ENCODE data around the gene KRT78. TPM values are rescaled to one million over a fixed set of nuclear protein-coding genes. Genes with fewer than 3 reads are reported as not detected.
A peak's percentile ranks its signal among the peaks of the same experiment; 100 is the strongest.

KRT78 gene
- polyA plus RNA-seq, 6 donors from 2014 or later = not detected

DNA sequence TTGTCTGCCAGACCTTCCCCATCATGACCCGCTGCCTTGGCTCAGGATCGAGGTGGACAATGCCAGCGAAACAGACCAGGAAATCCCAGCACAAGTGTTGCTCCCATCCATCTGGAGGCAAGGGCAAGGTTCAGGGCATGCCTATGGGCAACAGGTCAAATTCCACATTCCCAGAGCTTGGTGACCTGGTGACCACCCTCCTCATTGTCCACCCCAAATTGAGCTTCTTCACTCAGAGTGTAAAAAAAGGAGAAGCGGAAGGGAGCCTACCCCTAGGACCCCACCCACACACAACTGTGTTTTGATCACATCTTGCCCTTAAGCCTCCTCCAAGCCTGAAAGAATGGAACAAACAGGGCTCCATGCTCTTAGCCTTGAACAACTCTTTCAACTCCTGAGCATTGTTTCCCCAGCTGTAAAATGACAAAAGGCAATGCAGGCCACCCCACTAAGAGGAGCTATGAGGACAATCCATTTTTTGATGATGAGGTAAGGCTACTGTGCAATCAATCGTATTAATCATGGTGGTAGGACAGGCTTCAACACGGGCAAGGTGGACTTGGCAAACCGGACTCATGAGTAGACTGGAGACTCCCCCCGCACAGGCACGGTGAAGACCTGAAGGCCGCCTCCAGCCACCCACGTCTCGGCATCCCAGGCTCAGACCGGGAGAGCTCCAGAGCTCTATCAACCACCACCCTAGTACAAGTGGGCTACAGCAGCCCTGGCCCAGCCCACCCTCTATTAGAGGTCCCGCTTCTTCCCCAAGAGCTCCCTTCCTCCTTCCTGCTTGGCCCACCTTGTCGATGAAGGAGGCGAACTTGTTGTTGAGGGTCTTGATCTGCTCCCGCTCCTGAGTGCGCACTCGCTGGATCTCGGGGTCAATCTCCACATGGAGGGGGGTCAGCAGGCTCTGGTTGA, 15.5 kb downstream of the KRT78 start:
- Mint-ChIP-seq H3K4me1 (no peaks in the 10 kb centered on the region), H3K36me3 (no peaks in the 10 kb centered on the region), H3K27me3 (peaks cover under 1 to 43% (median 28%) of the 10 kb centered on the region in 3 donors), H3K27ac (no peak overlapping the region), H3K4me3 (no peak overlapping the region), H3K9me3 (peaks cover 0 to 2% (median 0%) of the 10 kb centered on the region in 7 donors)
- DNase-seq (no peak), ATAC-seq (ENCODE audit: low read depth in 2 of 2) (no peak)

DNA sequence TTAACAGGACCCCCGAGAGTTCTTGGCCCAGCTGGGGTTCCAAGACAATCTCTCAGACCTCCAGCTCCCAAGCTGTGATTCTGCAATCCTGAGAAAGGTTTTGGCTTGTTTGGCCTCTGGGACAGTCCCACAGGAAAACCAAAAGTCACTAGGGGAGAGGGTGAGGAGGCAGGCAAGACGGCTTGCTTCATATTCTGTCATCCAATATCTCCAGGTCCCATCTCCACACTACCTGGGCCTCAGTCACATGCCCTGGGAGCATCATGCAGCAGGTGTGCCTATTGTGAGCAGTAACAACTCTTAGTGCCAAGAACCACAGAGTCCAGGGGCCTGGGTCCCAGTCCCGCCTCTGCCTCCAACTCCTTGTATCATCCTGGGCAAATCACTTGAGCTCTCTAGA, 16.3 kb downstream of the KRT78 start:
- DNase-seq = no peak
- no peak overlapping the region for H3K27ac Mint-ChIP-seq

DNA sequence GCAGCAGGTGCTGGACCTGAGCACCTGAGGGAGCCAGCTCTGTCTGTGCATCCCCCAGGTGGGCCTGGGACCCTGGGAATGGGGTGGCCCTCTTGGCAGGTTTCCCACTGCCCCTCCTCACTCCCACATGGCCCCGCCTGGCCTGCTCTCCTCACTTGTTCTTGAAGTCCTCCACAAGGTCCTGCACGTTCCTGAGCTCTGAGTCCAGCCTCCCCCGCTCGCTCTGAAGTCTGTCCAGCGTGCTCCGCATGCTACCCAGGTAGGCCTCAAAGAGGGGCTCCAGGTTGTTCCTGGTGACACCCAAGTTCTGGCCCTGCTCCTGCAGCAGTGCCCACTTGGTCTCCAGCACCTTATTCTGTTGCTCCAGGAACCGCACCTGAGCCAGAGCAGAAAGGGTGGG, 17.5 kb downstream of the KRT78 start:
- no peak for DNase-seq
- Mint-ChIP-seq H3K27me3 (peaks cover 13 to 37% (median 22%) of the 10 kb centered on the region in 3 donors), H3K4me3 (no peak overlapping the region), H3K9me3 (no peaks in the 10 kb centered on the region), H3K4me1 (no peaks in the 10 kb centered on the region), H3K36me3 (no peaks in the 10 kb centered on the region), H3K27ac (no peak overlapping the region)
- no peak for ATAC-seq (ENCODE audit: low read depth in 2 of 2)

More for the DNA sequence above, 16.3 kb downstream of the KRT78 start:
- Mint-ChIP-seq H3K9me3 (no peaks in the 10 kb centered on the region), H3K36me3 (no peaks in the 10 kb centered on the region), H3K27me3 (peaks cover 4 to 37% (median 24%) of the 10 kb centered on the region in 3 donors), H3K4me1 (no peaks in the 10 kb centered on the region), H3K4me3 (no peak overlapping the region)
- ATAC-seq (ENCODE audit: low read depth in 2 of 2) = no peak

DNA sequence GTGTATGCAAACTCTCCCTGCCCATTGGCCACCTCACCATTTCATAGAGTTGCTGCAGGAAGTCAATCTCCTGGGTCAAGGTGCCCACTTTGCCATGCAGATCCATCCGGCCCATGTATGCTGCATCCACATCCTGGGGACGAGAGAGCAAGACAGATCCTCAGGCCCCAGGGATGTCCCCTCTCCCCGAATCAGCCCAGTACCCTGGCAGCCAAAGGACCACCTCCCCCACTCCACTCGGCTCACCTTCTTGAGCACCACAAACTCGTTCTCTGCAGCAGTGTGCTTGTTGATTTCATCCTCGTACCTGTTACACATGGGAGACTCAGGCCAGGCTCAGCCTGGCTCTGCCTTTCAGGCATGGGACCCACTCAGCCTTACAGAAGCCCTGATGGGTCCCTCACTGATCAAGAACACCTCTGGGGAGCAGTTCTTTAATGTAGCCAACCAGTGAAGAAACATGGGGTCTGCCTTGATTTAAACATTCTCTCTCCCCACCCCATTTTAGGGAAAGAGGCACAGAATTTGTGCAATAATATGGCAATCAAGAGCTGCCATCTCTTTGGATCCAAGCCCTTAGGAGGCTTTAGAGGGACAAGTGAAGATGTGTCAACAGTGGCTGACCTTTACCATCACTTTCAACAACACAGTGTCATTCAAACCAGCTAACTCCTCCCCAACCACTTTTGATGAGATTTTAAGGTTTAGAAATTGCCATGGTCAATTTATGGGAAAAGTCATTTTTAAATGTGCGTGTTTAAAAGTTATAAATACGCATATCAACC, 18.6 kb downstream of the KRT78 start:
- H3K36me3 Mint-ChIP-seq = no peaks in the 10 kb centered on the region
- no peak overlapping the region for H3K27ac Mint-ChIP-seq
- H3K4me3 Mint-ChIP-seq = no peak overlapping the region
- no peaks in the 10 kb centered on the region for H3K9me3 Mint-ChIP-seq
- DNase-seq = no peak
- H3K27me3 Mint-ChIP-seq = peaks cover 13 to 40% (median 16%) of the 10 kb centered on the region in 3 donors
- no peaks in the 10 kb centered on the region for H3K4me1 Mint-ChIP-seq
- ATAC-seq (ENCODE audit: low read depth in 2 of 2) = no peak

DNA sequence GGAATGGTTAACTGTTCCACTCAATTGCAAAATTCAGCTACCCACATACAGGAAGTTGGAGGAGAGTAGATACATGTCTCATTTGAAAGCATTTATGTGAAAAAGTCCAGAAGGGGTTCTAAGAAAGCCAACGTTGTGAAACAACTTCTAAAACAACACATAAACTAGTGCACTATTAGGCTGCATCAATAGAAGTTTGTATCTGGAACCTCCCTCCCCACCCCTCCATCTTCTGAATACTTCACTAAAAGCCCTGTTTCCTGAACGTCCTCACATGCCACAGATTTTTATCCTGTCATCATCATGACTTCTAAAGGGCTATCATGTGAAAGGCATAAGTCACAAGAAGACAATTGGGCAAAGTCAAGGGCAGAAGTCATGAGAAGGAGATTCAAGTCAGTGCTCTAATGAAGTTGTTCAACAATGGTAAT, 20.2 kb downstream of the KRT78 start:
- Mint-ChIP-seq H3K4me3 (no peak overlapping the region), H3K27ac (no peak overlapping the region), H3K9me3 (no peaks in the 10 kb centered on the region), H3K27me3 (peaks cover 13 to 45% (median 16%) of the 10 kb centered on the region in 3 donors), H3K36me3 (no peaks in the 10 kb centered on the region), H3K4me1 (no peaks in the 10 kb centered on the region)
- DNase-seq (no peak), ATAC-seq (ENCODE audit: low read depth in 2 of 2) (no peak)

DNA sequence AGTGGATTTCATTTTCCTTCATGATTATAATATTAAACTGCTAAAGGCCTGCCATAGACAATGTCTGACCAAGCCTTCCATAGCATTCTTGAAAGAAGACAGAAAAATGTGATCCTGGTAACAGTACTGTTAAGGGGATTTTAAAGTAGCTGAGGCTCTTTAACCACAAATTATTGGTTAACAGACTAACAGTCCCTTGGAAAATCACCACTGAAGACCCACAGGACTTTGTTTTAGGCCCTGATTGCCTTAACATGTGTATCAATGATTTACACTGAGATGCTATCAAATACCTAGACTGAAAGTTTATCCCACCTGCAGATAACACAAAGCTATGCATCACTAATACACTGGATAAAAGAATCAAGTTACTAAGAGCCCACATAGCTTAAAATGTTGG, 20.6 kb downstream of the KRT78 start:
- no peak for ATAC-seq (ENCODE audit: low read depth in 2 of 2)
- no peak overlapping the region for H3K4me3 Mint-ChIP-seq
- H3K4me1 Mint-ChIP-seq = no peaks in the 10 kb centered on the region
- H3K27ac Mint-ChIP-seq = no peak overlapping the region
- H3K27me3 Mint-ChIP-seq = peaks cover 13 to 47% (median 16%) of the 10 kb centered on the region in 3 donors
- no peaks in the 10 kb centered on the region for H3K9me3 Mint-ChIP-seq
- no peaks in the 10 kb centered on the region for H3K36me3 Mint-ChIP-seq
- DNase-seq = no peak

DNA sequence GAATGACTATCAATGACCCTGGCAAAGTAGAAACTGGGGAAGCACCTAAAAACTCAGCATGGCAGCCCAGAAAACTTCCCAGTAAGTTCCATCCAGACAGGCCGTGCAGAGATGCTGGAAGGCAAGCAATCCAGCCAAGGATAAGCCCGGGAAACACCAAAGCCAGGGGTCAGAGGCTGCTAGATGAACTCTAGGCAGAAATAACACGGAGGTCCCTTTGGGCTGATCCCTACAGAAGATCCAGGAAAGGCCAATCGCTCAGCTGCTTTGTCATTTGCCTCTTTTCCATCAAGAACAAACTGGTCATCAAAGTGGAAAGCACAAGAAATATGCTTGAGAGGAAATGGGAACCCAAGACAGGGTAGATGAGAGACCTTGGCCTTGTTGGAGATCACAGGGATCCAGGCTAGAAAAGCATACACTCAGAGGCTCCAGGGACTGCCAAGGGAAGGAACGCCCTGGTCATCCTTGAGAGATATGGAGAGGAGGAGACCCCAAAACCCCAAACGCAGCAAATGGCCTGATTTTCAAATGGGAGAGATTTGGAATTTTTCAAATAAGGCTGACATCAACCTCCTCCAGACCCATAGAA, 21.2 kb downstream of the KRT78 start:
- no peaks in the 10 kb centered on the region for H3K9me3 Mint-ChIP-seq
- H3K4me3 Mint-ChIP-seq = no peak overlapping the region
- H3K27me3 Mint-ChIP-seq = peaks cover 13 to 46% (median 16%) of the 10 kb centered on the region in 3 donors
- no peak overlapping the region for H3K27ac Mint-ChIP-seq
- DNase-seq = no peak
- no peak for ATAC-seq (ENCODE audit: low read depth in 2 of 2)
- no peaks in the 10 kb centered on the region for H3K36me3 Mint-ChIP-seq
- no peaks in the 10 kb centered on the region for H3K4me1 Mint-ChIP-seq

DNA sequence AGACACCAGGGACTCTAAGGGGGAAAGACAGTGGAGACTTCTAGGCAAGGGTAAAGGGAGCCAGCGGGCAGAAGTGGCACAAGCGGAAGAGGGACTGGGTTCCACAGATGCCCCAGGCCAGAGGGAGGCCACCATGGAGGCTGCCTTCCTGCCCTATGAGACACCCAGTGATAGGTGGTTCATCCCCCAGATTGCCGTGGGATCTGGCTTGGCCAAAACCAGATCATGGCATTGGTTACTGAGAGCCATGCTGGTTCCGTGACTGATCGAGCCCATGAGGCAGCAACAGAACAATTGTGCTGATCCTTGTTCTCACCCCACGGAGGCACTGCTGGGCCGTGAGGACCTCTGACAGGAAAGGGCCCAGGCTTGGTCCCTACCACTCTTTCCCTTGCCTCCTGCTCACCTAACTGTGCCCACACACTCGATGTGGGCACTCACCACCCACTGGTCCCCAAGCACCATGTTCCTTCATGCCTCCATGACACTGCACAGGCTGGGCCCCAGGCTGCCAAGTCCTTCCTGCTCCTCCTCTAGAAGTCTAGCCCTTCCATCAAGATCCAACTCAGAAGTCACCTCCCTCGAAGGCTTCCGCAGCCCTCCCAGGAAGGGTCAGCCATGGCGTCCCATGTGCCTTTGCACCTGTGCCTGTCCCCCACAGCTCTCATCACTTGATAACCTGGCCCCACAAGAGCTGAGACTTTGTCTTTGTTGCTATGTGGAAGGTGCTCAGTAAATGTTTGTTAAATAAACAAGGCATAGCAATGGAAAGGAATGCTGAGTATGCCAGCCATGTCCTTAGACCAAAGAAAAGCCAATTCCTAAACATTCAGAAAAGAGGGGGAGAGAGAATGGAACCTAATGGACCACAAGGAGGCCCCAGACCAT, 21.9 kb downstream of the KRT78 start:
- Mint-ChIP-seq H3K27ac (no peak overlapping the region), H3K4me3 (no peak overlapping the region), H3K9me3 (no peaks in the 10 kb centered on the region), H3K36me3 (no peaks in the 10 kb centered on the region), H3K4me1 (no peaks in the 10 kb centered on the region), H3K27me3 (peaks cover 13 to 45% (median 16%) of the 10 kb centered on the region in 3 donors)
- DNase-seq = no peak
- no peak for ATAC-seq (ENCODE audit: low read depth in 2 of 2)

DNA sequence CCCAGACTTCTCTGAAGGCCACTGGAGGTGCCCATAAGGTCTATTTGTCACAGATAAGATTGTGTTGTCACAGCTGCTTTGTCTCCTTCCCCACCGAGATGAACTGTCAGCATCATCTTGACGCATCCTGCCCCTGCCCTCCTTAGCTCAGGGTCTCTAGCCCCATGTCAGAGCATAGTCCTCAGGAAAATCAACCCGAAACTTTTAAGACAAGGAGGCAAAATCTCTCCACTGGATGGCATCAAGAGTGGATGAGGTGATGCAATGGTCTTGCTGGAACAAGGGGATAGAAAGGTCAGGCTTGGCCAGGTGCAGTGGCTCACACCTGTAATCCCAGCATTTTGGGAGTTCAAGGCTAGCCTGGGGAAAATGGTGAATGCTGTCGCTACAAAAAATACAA, 22.8 kb downstream of the KRT78 start:
- Mint-ChIP-seq H3K27me3 (peaks cover 13 to 52% (median 16%) of the 10 kb centered on the region in 3 donors), H3K36me3 (no peaks in the 10 kb centered on the region), H3K27ac (no peak overlapping the region), H3K4me3 (peak overlapping the region in 1 of 8 donors; percentile 42), H3K9me3 (no peaks in the 10 kb centered on the region), H3K4me1 (no peaks in the 10 kb centered on the region)
- ATAC-seq (ENCODE audit: low read depth in 2 of 2) = no peak
- DNase-seq = no peak

DNA sequence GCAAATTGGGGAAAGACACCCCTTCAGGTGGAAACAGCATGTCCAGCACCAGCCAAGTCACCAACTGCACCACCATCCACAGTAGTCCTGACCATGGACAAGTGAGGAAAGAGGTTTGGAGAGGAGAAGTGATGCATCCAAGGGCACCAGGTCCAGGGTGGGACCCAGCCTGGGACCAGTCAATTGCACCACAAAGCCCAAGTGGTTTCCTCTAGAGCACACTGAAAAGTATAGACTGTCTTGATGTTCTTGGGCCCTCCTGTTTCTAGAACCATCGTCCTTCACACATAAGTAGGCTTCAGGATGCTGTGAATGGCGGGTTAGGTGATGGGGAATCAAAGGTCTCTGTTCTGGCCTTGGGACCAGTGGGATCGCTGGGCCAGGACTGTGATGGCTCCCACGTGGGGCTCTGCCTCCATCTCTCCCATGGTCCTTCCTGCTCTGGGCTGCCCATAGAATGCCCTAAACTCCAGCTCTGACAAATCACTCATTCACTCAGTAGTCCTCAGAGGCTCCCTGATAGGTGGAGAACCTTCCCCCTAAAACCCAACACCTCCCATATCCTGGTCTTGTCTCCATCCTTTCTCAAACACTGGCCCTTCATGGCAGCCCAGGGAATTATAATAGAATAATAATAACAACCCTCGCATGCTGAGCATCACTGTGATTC, 23.9 kb downstream of the KRT78 start:
- H3K4me3 Mint-ChIP-seq = no peak overlapping the region
- peaks cover 11 to 56% (median 13%) of the 10 kb centered on the region in 3 donors for H3K27me3 Mint-ChIP-seq
- DNase-seq (no peak), ATAC-seq (ENCODE audit: low read depth in 2 of 2) (no peak)
- no peaks in the 10 kb centered on the region for H3K4me1 Mint-ChIP-seq
- no peak overlapping the region for H3K27ac Mint-ChIP-seq
- H3K9me3 Mint-ChIP-seq = no peaks in the 10 kb centered on the region
- no peaks in the 10 kb centered on the region for H3K36me3 Mint-ChIP-seq

DNA sequence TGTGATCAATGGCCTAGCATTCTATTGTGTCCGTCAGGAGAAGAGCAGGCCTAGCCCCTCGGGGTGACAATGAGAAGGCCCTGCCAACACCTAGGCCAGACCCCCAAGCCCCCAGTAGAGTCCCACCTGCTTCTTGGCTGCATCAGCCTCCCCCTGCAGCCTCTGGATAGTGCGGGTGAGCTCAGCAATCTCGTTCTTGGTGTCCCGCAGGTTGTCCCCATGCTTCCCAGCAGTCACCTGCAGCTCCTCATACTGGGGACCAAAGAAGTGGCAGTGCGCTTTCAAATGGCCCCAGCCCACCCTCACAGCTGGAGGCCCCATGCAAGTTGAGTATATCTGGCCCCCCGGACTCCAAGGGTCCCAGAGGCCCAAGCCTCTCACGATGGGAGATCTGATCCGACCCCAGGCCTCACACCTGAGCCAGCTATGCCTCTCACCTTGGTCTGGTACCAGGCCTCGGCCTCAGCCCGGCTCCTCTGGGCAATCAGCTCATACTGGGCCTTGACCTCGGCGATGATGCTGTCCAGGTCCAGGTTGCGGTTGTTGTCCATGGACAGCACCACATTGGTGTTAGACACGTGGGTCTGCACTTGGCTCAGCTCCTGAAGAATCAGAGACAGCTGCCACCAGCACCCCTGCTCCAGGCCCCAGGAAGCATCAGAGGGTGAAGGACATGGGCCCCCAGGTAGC, 24.9 kb downstream of the KRT78 start:
- Mint-ChIP-seq H3K4me1 (no peaks in the 10 kb centered on the region), H3K27ac (no peak overlapping the region), H3K9me3 (no peaks in the 10 kb centered on the region), H3K27me3 (peaks cover 13 to 64% (median 19%) of the 10 kb centered on the region in 3 donors), H3K36me3 (no peaks in the 10 kb centered on the region), H3K4me3 (no peak overlapping the region)
- DNase-seq = no peak
- no peak for ATAC-seq (ENCODE audit: low read depth in 2 of 2)

Data from naive B cell (primary cell).